CD4-positive, alpha-beta T cell treated with Interleukin-17A for 1 hour (primary cell): Measurements from ENCODE around the gene SYNE1.

Experiments used
- DNase-seq: peaks from one replicate; pipeline ENCODE4 v3.0.0-alpha.2; 2020

The SYNE1 gene

GRCh38 chr6:152404086-152404857, 232.9 kb downstream of the SYNE1 start:
- DNase-seq: no peak

GRCh38 chr6:152402791-152403190, 234.4 kb downstream of the SYNE1 start:
- no peak for DNase-seq

- DNase-seq: no peak
Measured at GRCh38 chr6:152401978-152402377, 235.2 kb downstream of the SYNE1 start.

GRCh38 chr6:152399399-152399798, 237.8 kb downstream of the SYNE1 start:
- DNase-seq: no peak

GRCh38 chr6:152398993-152399392, 238.2 kb downstream of the SYNE1 start:
- DNase-seq: no peak

GRCh38 chr6:152398316-152398715, 238.8 kb downstream of the SYNE1 start:
- DNase-seq: no peak

GRCh38 chr6:152394303-152394702, 242.9 kb downstream of the SYNE1 start:
- no peak for DNase-seq

- DNase-seq: no peak
Measured at GRCh38 chr6:152391179-152391880, 245.8 kb downstream of the SYNE1 start.

GRCh38 chr6:152387091-152387490, 250.1 kb downstream of the SYNE1 start:
- no peak for DNase-seq

GRCh38 chr6:152386131-152386530, 251.0 kb downstream of the SYNE1 start:
- no peak for DNase-seq

GRCh38 chr6:152380993-152381898, 255.9 kb downstream of the SYNE1 start:
- DNase-seq: no peak

- DNase-seq: no peak
Measured at GRCh38 chr6:152380351-152380767, 256.8 kb downstream of the SYNE1 start.

- no peak for DNase-seq
Measured at GRCh38 chr6:152379423-152379822, 257.7 kb downstream of the SYNE1 start.

GRCh38 chr6:152378169-152378568, 259.0 kb downstream of the SYNE1 start:
- DNase-seq: no peak

- DNase-seq: no peak
Measured at GRCh38 chr6:152375197-152375596, 262.0 kb downstream of the SYNE1 start.

GRCh38 chr6:152372945-152373344, 264.2 kb downstream of the SYNE1 start:
- DNase-seq: no peak

- DNase-seq: no peak
Measured at GRCh38 chr6:152371775-152372174, 265.4 kb downstream of the SYNE1 start.

- no peak for DNase-seq
Measured at GRCh38 chr6:152368751-152369624, 268.2 kb downstream of the SYNE1 start.

- no peak for DNase-seq
Measured at GRCh38 chr6:152364866-152365265, 272.3 kb downstream of the SYNE1 start.

- DNase-seq: no peak
Measured at GRCh38 chr6:152360034-152360433, 277.1 kb downstream of the SYNE1 start.

- peak; percentile 41 for DNase-seq
Measured at GRCh38 chr6:152356662-152357061, 280.5 kb downstream of the SYNE1 start.

- no peak for DNase-seq
Measured at GRCh38 chr6:152356016-152356415, 281.1 kb downstream of the SYNE1 start.
